Trophoblast cell (in vitro differentiated cells and primary cell): ENCODE results near the gene SERPINB11.
A peak's percentile ranks its signal among the peaks of the same experiment; 100 is the strongest.

Experiments used
- DNase-seq, 2 donors: peaks; one replicate each; pipeline ENCODE4 v3.0.0-alpha.2; 2016
- H2AFZ ChIP-seq: 2 replicates; pipeline ENCODE4 v1.6.1; 2013; ENCODE audit warnings: low read length, moderate library complexity, mild to moderate bottlenecking; ENCODE audit not compliant: insufficient read depth, poor library complexity
- H2AK5ac ChIP-seq: 2 replicates; pipeline ENCODE4 v1.6.1; 2013; ENCODE audit warnings: mild to moderate bottlenecking, low read length
- H2BK120ac ChIP-seq: 2 replicates; pipeline ENCODE4 v1.6.1; 2013; ENCODE audit warnings: low read length, mild to moderate bottlenecking, moderate library complexity; ENCODE audit not compliant: insufficient read depth, poor library complexity
- H2BK12ac ChIP-seq: 2 replicates; pipeline ENCODE4 v1.6.1; 2013; ENCODE audit warnings: mild to moderate bottlenecking, low read length, moderate library complexity
- H2BK5ac ChIP-seq: 2 replicates; pipeline ENCODE4 v1.6.1; 2013; ENCODE audit warnings: low read length, low read depth, moderate library complexity, mild to moderate bottlenecking; ENCODE audit not compliant: poor library complexity
- H3K14ac ChIP-seq: 2 replicates; pipeline ENCODE4 v1.6.1; 2013; ENCODE audit warnings: mild to moderate bottlenecking, low read length
- H3K18ac ChIP-seq: 2 replicates; pipeline ENCODE4 v1.6.1; 2013; ENCODE audit warnings: mild to moderate bottlenecking, low read length
- H3K23ac ChIP-seq: 2 replicates; pipeline ENCODE4 v1.6.1; 2013; ENCODE audit warnings: low read length
- H3K27ac ChIP-seq: 2 replicates; pipeline ENCODE4 v1.5.1; 2013; ENCODE audit warnings: low read depth, mild to moderate bottlenecking, inconsistent platforms, low read length, moderate library complexity
- H3K27me3 ChIP-seq: 2 replicates; pipeline ENCODE4 v1.6.1; 2013; ENCODE audit warnings: inconsistent platforms, mild to moderate bottlenecking, low read length, moderate library complexity; ENCODE audit not compliant: insufficient read depth
- H3K36me3 ChIP-seq, 2 experiments: 1 replicate in 1 of 2; 2 replicates in 1 of 2; pipeline ENCODE4 v1.6.1; 2013; ENCODE audit warnings: low read length in 2 of 2, mild to moderate bottlenecking in 2 of 2, moderate library complexity in 1 of 2; ENCODE audit not compliant: insufficient read depth in 2 of 2, control insufficient read depth in 1 of 2
- H3K4ac ChIP-seq: 2 replicates; pipeline ENCODE4 v1.6.1; 2013; ENCODE audit warnings: low read depth, mild to moderate bottlenecking, low read length, moderate library complexity
- H3K4me1 ChIP-seq, 2 experiments: 1 replicate in 1 of 2; 2 replicates in 1 of 2; pipeline ENCODE4 v1.6.1; 2013; ENCODE audit warnings: low read length in 2 of 2, mild to moderate bottlenecking in 2 of 2, moderate library complexity in 1 of 2; ENCODE audit not compliant: insufficient read depth in 2 of 2, control insufficient read depth in 1 of 2
- H3K4me2 ChIP-seq: 2 replicates; pipeline ENCODE4 v1.6.1; 2013; ENCODE audit warnings: inconsistent platforms, mild to moderate bottlenecking, low read length, moderate library complexity
- H3K4me3 ChIP-seq: 2 replicates; pipeline ENCODE4 v1.5.1; 2013; ENCODE audit warnings: mild to moderate bottlenecking, low read depth, low read length, inconsistent platforms
- H3K79me1 ChIP-seq: one replicate; pipeline ENCODE4 v1.6.1; 2013; ENCODE audit warnings: low read length
- H3K79me2 ChIP-seq: 2 replicates; pipeline ENCODE4 v1.6.1; 2013; ENCODE audit warnings: low read length, mild to moderate bottlenecking; ENCODE audit not compliant: control insufficient read depth, insufficient read depth, poor library complexity
- H3K9ac ChIP-seq: 2 replicates; pipeline ENCODE4 v1.6.1; 2013; ENCODE audit warnings: mild to moderate bottlenecking, low read length
- H3K9me3 ChIP-seq: 2 replicates; pipeline ENCODE4 v1.6.1; 2013; ENCODE audit warnings: low read depth, mild to moderate bottlenecking, control low read depth, inconsistent platforms, low read length; ENCODE audit not compliant: insufficient read depth
- H4K12ac ChIP-seq: 2 replicates; pipeline ENCODE4 v1.6.1; 2013; ENCODE audit warnings: low read depth, mild to moderate bottlenecking, low read length, moderate library complexity
- H4K8ac ChIP-seq: 2 replicates; pipeline ENCODE4 v1.6.1; 2013; ENCODE audit warnings: low read depth, mild to moderate bottlenecking, low read length, moderate library complexity
- H4K91ac ChIP-seq: one replicate; pipeline ENCODE4 v1.6.1; 2013; ENCODE audit warnings: low read depth, mild to moderate bottlenecking, low read length, moderate library complexity
- WGBS: extraction: QIAGEN DNeasy Blood & Tissue Kit; methylation state at CpG from one replicate; pipeline ENCODE4 v1.1.7; 2013; ENCODE audit warnings: missing lambda C conversion rate; ENCODE audit not compliant: insufficient read length, insufficient coverage; ENCODE audit errors: extremely low coverage; 5-methylcytosine and 5-hydroxymethylcytosine counted together

SERPINB11 gene

DNA sequence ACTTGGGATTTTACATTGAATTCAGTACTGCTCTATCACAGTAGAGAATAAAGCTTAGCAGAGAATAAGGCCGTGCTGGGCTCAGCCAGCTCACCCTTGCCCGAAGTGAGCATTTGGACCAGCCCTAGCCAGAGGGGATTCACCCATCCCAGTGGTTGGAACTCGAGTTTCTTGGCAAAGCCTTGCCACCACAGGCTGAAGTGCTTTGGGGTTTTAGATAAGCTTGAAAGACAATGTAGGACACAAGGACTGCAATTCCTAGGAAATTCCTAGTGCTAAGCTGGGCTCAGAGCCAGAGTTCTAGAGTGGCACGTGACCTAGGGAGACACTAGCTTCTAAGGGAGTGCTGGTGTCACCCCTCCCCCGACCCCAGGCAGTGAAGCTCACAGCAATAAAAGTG is 28.0 kb downstream of the SERPINB11 start:
- Histone ChIP-seq H3K4ac (no peak overlapping the region), H2BK120ac (no peak overlapping the region), H4K91ac (no peak overlapping the region), H3K4me1 (no peaks in the 10 kb centered on the region), H3K79me1 (no peaks in the 10 kb centered on the region), H3K79me2 (no peaks in the 10 kb centered on the region), H3K9ac (no peak overlapping the region), H2AK5ac (no peak overlapping the region), H3K4me2 (no peak overlapping the region), H3K18ac (no peak overlapping the region), H3K36me3 (no peaks in the 10 kb centered on the region), H2BK5ac (no peak overlapping the region), H3K23ac (no peak overlapping the region), H4K12ac (no peak overlapping the region), H4K8ac (no peak overlapping the region), H3K4me3 (no peak overlapping the region), H2AFZ (no peak overlapping the region), H2BK12ac (no peak overlapping the region), H3K14ac (no peak overlapping the region), H3K9me3 (no peaks in the 10 kb centered on the region), H3K27ac (no peak overlapping the region), H3K27me3 (no peaks in the 10 kb centered on the region)
- no peak for DNase-seq
- no CpG with 5 or more reads among the region's 5 CpGs for WGBS

- no peak overlapping the region for H3K4me3 ChIP-seq
- no peak overlapping the region for H3K4ac ChIP-seq
- no peak overlapping the region for H2BK12ac ChIP-seq
- no peaks in the 10 kb centered on the region for H3K27me3 ChIP-seq
- no peaks in the 10 kb centered on the region for H3K9me3 ChIP-seq
- H3K27ac ChIP-seq: no peak overlapping the region
- H3K4me1 ChIP-seq: no peaks in the 10 kb centered on the region
- H3K79me1 ChIP-seq: no peaks in the 10 kb centered on the region
- H3K23ac ChIP-seq: no peak overlapping the region
- no peak overlapping the region for H4K12ac ChIP-seq
- no peak overlapping the region for H2BK5ac ChIP-seq
- WGBS: no CpG with 5 or more reads among the region's 3 CpGs
- no peaks in the 10 kb centered on the region for H3K79me2 ChIP-seq
- DNase-seq: no peak
- H2BK120ac ChIP-seq: no peak overlapping the region
- H3K14ac ChIP-seq: no peak overlapping the region
- no peak overlapping the region for H3K18ac ChIP-seq
- H4K91ac ChIP-seq: no peak overlapping the region
- H2AK5ac ChIP-seq: no peak overlapping the region
- no peak overlapping the region for H3K4me2 ChIP-seq
- no peak overlapping the region for H4K8ac ChIP-seq
- no peak overlapping the region for H3K9ac ChIP-seq
- no peaks in the 10 kb centered on the region for H3K36me3 ChIP-seq
- H2AFZ ChIP-seq: no peak overlapping the region
Observed at GRCh38 chr18:63731215-63731614, 28.5 kb downstream of the SERPINB11 start.

GRCh38 chr18:63736876-63737275 is 34.1 kb downstream of the SERPINB11 start:
- Histone ChIP-seq H3K27me3 (no peaks in the 10 kb centered on the region), H2AK5ac (no peak overlapping the region), H3K4ac (no peak overlapping the region), H3K14ac (no peak overlapping the region), H3K23ac (no peak overlapping the region), H3K9me3 (no peaks in the 10 kb centered on the region), H4K8ac (no peak overlapping the region), H2BK5ac (no peak overlapping the region), H2BK12ac (no peak overlapping the region), H2AFZ (no peak overlapping the region), H4K12ac (no peak overlapping the region), H3K79me2 (no peaks in the 10 kb centered on the region), H3K79me1 (no peaks in the 10 kb centered on the region), H3K18ac (no peak overlapping the region), H3K27ac (no peak overlapping the region), H3K36me3 (no peaks in the 10 kb centered on the region), H3K4me1 (no peaks in the 10 kb centered on the region), H2BK120ac (no peak overlapping the region), H3K4me2 (no peak overlapping the region), H4K91ac (no peak overlapping the region), H3K4me3 (no peak overlapping the region), H3K9ac (no peak overlapping the region)
- no peak for DNase-seq

DNA sequence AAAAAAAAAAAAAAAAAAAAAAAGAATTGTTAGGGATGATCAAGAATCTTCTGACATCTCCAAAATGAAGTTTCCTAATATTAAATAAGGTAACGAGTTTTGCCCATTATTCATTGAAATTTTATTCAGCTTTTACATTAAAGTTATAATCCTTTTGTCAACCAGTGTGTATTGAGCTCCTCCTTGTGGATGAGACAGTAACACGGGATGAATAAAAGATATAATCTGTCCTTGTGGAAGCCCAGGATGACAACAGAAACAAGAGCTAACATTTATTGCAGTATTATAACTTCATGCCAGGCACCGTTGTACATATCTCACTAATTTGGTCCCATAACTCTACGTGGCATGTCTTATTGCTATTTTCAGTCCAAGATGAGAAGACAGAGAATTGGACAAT is 39.0 kb downstream of the SERPINB11 start:
- DNase-seq: peak; percentile 8 to 57
- H3K23ac ChIP-seq: no peak overlapping the region
- H2BK120ac ChIP-seq: no peak overlapping the region
- H4K8ac ChIP-seq: no peak overlapping the region
- H3K9ac ChIP-seq: no peak overlapping the region
- H3K4me3 ChIP-seq: no peak overlapping the region
- H3K79me1 ChIP-seq: no peaks in the 10 kb centered on the region
- H2BK12ac ChIP-seq: no peak overlapping the region
- no CpG with 5 or more reads among the region's 4 CpGs for WGBS
- H3K36me3 ChIP-seq: no peaks in the 10 kb centered on the region
- H3K79me2 ChIP-seq: no peaks in the 10 kb centered on the region
- no peak overlapping the region for H2AFZ ChIP-seq
- no peak overlapping the region for H2BK5ac ChIP-seq
- no peak overlapping the region for H4K91ac ChIP-seq
- H3K18ac ChIP-seq: no peak overlapping the region
- no peak overlapping the region for H3K4me2 ChIP-seq
- H3K14ac ChIP-seq: no peak overlapping the region
- no peaks in the 10 kb centered on the region for H3K4me1 ChIP-seq
- no peak overlapping the region for H3K4ac ChIP-seq
- H4K12ac ChIP-seq: no peak overlapping the region
- no peaks in the 10 kb centered on the region for H3K27me3 ChIP-seq
- H2AK5ac ChIP-seq: no peak overlapping the region
- H3K9me3 ChIP-seq: no peaks in the 10 kb centered on the region
- no peak overlapping the region for H3K27ac ChIP-seq
